AG09309 (cell line): ENCODE data around the gene C1QTNF4.
A peak's percentile ranks its signal among the peaks of the same experiment; 100 is the strongest.
"Not testable (repeated sequence)": the region's sequence is repeated elsewhere in the genome, so short reads cannot be mapped to it uniquely, and the experiment has no call there.

Experiments
- DNase-seq: peaks from one replicate; pipeline ENCODE4 v3.0.0-alpha.2; 2010; ENCODE audit warnings: low read depth
- H3K4me3 ChIP-seq: 2 replicates; pipeline ENCODE4 v1.5.1; 2011; ENCODE audit warnings: mild to moderate bottlenecking, low read depth, low read length, moderate library complexity; ENCODE audit not compliant: control insufficient read depth
- TF ChIP-seq, protein P1 (sequence below): IDR thresholded peaks from 2 replicates; pipeline ENCODE4 v1.5.1; 2011; ENCODE audit warnings: mild to moderate bottlenecking, low read depth, low read length, inconsistent platforms; ENCODE audit not compliant: insufficient read depth, control insufficient read depth; ENCODE audit errors: missing control alignments

The C1QTNF4 gene

DNA sequence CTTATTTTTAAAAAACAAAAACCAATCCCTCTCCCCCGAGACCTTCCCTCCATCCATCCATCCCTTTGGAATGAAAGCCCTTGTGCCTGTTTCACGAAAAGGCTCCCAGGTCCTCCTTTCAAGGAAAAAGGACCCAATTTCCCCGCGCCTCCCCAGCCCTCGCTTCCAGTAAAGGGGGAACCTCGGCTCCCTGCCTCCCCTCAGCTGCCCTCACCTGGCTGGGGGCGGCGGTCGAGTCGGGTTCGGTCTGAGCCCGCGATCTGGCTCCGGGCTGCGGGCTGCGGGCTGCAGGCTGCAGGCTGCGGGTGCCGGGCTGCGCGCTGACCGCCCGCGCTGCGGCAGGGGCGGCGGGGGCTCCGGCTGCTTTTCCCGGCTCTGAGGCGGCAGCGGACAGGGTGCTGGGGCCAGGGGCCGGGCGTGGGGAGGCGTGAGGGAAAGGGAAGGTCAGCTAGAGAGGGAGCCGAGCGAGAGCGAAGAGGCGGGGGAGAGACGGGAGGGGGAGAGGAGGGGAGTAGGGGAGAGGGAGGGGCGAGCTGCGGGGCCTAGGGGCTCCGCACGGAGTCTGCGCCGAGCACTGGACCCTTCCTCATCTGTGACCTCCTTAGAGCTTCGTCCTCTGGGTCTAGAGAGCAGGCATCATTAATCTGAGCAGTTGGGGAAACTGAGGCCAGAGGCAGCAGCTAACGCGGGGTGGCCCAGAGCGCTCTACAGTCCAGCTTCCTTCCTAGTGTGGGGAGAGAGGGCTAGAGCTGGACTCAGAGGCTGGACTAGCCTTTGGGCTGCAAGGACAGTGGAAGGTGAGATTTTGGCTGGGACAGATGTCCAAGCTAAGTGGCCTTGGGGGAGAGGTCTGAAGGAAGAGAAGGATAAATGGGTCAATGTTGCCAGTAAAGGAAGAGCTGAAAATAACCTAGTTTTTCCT, at the start of gene C1QTNF4:
TSS of gene C1QTNF4 (minus strand) at position 478 of the 922 bp plus-strand sequence. CDS start 3,601 bp downstream, outside the sequence.
- peak within 1 kb of the TSS; percentile 28 for H3K4me3 ChIP-seq
- TF ChIP-seq, protein P1, sequence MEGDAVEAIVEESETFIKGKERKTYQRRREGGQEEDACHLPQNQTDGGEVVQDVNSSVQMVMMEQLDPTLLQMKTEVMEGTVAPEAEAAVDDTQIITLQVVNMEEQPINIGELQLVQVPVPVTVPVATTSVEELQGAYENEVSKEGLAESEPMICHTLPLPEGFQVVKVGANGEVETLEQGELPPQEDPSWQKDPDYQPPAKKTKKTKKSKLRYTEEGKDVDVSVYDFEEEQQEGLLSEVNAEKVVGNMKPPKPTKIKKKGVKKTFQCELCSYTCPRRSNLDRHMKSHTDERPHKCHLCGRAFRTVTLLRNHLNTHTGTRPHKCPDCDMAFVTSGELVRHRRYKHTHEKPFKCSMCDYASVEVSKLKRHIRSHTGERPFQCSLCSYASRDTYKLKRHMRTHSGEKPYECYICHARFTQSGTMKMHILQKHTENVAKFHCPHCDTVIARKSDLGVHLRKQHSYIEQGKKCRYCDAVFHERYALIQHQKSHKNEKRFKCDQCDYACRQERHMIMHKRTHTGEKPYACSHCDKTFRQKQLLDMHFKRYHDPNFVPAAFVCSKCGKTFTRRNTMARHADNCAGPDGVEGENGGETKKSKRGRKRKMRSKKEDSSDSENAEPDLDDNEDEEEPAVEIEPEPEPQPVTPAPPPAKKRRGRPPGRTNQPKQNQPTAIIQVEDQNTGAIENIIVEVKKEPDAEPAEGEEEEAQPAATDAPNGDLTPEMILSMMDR, result no peak
- DNase-seq, result no peak

DNA sequence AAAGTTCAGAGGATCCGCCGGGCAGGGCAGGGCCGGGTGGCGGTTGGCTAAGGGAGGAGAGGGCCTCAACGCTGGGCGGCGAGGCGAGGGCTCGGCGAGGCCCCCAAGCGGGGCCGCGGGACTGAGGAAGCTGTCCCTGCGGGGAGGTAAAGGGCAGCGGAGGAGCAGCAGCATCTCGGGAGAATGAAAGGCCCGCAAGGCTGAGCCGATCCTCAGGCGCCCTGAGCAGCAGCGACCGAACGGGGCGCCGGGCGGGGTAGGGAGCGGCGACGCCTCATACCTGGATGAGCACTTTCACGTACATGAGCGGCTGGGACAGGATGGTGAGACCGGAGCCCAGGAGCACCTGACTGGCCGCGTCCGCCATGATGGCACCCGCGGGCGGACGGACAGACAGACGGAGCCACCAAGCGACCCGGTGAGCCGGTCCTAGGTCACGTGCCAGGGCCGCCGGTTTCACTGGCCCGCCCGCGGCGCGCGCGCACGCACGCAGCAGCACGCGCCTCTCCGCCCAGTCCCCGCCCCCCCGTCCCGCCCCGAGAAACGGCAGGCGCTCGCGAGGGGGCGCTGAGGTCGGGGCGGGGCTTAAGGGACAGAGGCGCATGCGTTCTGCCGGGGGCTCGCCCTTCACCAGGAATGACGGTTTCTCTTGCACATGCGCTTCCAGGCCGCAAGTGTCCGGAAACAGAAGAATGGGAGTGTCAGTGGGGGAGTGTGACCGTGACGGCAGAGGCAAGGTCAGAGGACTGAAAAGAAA, 48.1 kb upstream of the C1QTNF4 start, which contains the start of gene MTCH2:
TSS of gene MTCH2 (minus strand) at position 461 of the 757 bp plus-strand sequence. CDS start at position 367, 94 bp downstream.
- TF ChIP-seq, protein P1, result no peak
- peak within 1 kb of the TSS; percentile 65 for H3K4me3 ChIP-seq
- DNase-seq, result peak; percentile 84

DNA sequence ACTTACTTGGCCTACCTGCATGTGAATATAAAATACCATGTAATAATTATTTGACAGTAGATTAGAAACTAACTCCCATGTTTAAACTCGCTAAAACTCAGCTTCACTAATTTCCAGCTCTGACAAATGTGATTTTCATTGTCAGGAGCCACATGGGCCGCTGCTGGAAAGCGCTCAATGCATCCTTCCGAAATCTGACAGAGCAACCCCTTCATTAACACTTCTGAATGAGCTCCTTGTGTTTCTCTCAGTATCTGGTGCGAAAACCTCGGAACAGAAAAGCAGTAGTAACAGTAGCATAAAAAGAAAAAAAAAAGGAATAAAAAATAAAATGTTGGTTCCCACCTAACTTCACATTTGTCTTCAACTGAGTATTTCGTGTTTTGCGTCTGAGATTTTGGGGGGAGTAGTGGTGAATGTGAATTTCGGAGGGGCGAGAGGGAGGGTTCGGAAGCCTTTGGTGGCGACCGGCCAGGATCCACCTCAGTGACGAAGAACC, 47.4 kb upstream of the C1QTNF4 start:
- H3K4me3 ChIP-seq, result peak overlapping the region; percentile 65
- DNase-seq, result no peak
- TF ChIP-seq, protein P1, result no peak

DNA sequence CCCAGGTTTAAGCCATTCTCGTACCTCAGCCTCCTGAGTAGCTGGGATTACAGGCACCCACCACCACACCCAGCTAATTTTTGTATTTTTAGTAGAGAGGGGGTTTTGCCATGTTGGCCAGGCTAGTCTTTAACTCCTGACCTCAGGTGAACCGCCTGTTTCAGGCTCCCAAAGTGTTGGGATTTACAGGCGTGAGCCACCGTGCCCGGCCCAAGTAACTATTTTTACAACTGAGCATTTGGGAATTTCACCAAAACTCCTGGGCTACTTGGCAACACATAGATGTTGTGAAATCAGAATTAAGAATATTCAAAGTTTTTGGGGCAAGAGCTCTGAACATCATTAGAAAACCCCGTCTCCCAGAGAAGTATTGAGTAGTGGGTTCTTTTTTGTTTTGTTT, 46.3 kb upstream of the C1QTNF4 start:
- DNase-seq, result peak; percentile 11
- not testable (repeated sequence) for H3K4me3 ChIP-seq

DNA sequence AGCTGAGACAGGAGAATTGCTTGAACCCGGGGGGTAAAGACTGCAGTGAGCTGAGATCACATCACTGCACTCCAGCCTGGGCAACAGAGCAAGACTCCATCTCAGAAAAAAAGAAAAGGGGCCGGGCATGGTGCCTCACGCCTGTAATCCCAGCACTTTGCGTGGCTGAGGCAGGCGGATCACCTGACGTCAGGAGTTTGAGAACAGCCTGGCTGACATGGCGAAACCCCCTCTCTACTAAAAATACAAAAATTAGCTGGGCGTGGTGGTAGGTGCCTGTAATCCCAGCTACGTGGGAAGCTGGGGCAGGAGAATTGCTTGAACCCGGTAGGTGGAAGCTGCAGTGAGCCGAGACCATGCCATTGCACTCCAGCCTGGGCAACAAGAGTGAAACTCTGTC, 42.1 kb upstream of the C1QTNF4 start:
- not testable (repeated sequence) for DNase-seq, H3K4me3 ChIP-seq

DNA sequence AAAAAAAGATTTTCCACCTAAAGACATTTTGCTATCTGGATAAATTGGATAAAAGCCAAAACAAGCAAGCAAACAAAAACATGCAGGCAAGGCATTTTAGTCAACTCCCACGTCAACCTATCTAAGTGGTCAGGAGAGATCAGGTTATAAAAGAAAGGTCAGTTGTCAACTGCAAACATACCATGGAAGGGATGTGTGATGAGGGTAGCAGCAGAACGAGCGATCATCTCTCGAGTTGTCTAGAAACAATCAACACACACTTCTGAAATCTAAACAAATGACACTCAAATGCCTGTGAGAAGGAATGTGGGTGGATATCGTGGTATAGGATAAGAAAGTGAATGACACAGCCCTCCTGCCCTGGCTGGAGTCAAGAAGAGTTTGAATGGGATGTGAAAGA, 37.3 kb upstream of the C1QTNF4 start:
- no peak for DNase-seq
- H3K4me3 ChIP-seq, result no peak overlapping the region
- TF ChIP-seq, protein P1, result no peak

DNA sequence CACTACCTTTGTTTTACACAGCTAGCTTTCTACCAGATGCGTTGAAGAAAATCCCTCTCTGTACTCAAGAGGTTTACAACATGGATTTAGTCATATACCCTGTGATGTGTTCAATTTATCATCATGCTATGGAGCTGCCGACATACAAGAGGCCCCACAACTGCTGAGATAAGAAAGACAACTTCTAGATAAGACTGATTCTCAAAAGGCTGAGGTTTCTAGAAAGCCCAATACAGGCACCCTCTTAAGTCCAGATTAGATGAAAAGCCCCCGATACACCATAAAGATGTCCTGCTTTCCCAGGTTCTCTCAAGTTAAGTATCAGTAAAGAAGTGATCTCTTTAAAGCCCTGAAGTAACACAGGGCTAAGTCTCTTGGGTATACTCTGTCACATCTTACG, 33.8 kb upstream of the C1QTNF4 start:
- no peak for DNase-seq
- H3K4me3 ChIP-seq, result no peak overlapping the region
- TF ChIP-seq, protein P1, result no peak
